Neuronal stem cell (in vitro differentiated cells): ENCODE data around the gene PCSK2.

ENCODE experiments used
- DNase-seq: peaks from one replicate; pipeline ENCODE4 v3.0.0-alpha.2; 2013; ENCODE audit warnings: low spot score
- H2AFZ ChIP-seq: one replicate; pipeline ENCODE4 v1.6.1; 2013; ENCODE audit warnings: mild to moderate bottlenecking, low read length, inconsistent platforms
- H2AK5ac ChIP-seq: 2 replicates; pipeline ENCODE4 v1.6.1; 2013; ENCODE audit warnings: low read depth, mild to moderate bottlenecking, inconsistent platforms, low read length, moderate library complexity, mixed read lengths
- H2BK120ac ChIP-seq: 2 replicates; pipeline ENCODE4 v1.6.1; 2013; ENCODE audit warnings: low read depth, mild to moderate bottlenecking, inconsistent platforms, low read length, moderate library complexity, mixed read lengths
- H2BK12ac ChIP-seq: one replicate; pipeline ENCODE4 v1.6.1; 2013; ENCODE audit warnings: low read length, inconsistent platforms
- H2BK15ac ChIP-seq: 2 replicates; pipeline ENCODE4 v1.6.1; 2013; ENCODE audit warnings: mild to moderate bottlenecking, low read length, inconsistent platforms, mixed read lengths
- H2BK5ac ChIP-seq: one replicate; pipeline ENCODE4 v1.6.1; 2013; ENCODE audit warnings: inconsistent platforms, mild to moderate bottlenecking, low read length, moderate library complexity
- H3K14ac ChIP-seq: one replicate; pipeline ENCODE4 v1.6.1; 2013; ENCODE audit warnings: low read length, inconsistent platforms
- H3K18ac ChIP-seq: 2 replicates; pipeline ENCODE4 v1.6.1; 2013; ENCODE audit warnings: low read length, inconsistent platforms
- H3K23ac ChIP-seq: 2 replicates; pipeline ENCODE4 v1.6.1; 2013; ENCODE audit warnings: low read depth, mild to moderate bottlenecking, mixed read lengths, low read length, inconsistent platforms; ENCODE audit not compliant: poor library complexity
- H3K27ac ChIP-seq: replicated peaks from 3 replicates; pipeline ENCODE4 v1.5.1; 2013; ENCODE audit warnings: low read length, inconsistent platforms
- H3K27me3 ChIP-seq, 3 experiments: 2 replicates each; pipeline ENCODE4 v1.6.1; 2013; ENCODE audit warnings: low read length in 3 of 3, mild to moderate bottlenecking in 2 of 3, inconsistent platforms in 1 of 3, low read depth in 1 of 3, mixed read lengths in 1 of 3, moderate library complexity in 1 of 3; ENCODE audit not compliant: control insufficient read depth in 3 of 3, insufficient read depth in 3 of 3
- H3K36me3 ChIP-seq, 2 donors: replicated peaks in 1 of 2; 2 replicates each; pipeline ENCODE4 v1.6.1; 2013; ENCODE audit warnings: low read length in 2 of 2; ENCODE audit not compliant: control insufficient read depth in 2 of 2, insufficient read depth in 2 of 2
- H3K4ac ChIP-seq: 2 replicates; pipeline ENCODE4 v1.6.1; 2013; ENCODE audit warnings: inconsistent platforms, mild to moderate bottlenecking, low read length, moderate library complexity
- H3K4me1 ChIP-seq, 2 donors: 1 replicate in 1 of 2; 2 replicates in 1 of 2; pipeline ENCODE4 v1.6.1; 2013; ENCODE audit warnings: low read length in 2 of 2, low read depth in 1 of 2; ENCODE audit not compliant: control insufficient read depth in 2 of 2, insufficient read depth in 1 of 2
- H3K4me2 ChIP-seq: one replicate; pipeline ENCODE4 v1.6.1; 2013; ENCODE audit warnings: mild to moderate bottlenecking, low read length, inconsistent platforms; ENCODE audit not compliant: insufficient read depth, poor library complexity, severe bottlenecking
- H3K4me3 ChIP-seq, 2 donors: 2 replicates each; pipeline ENCODE4 v1.5.1; 2013; ENCODE audit warnings: low read length in 2 of 2, mild to moderate bottlenecking in 2 of 2, inconsistent platforms in 1 of 2, moderate library complexity in 1 of 2
- H3K79me1 ChIP-seq: one replicate; pipeline ENCODE4 v1.6.1; 2013; ENCODE audit warnings: low read depth, mild to moderate bottlenecking, inconsistent platforms, low read length, moderate library complexity
- H3K9ac ChIP-seq: one replicate; pipeline ENCODE4 v1.6.1; 2013; ENCODE audit warnings: mild to moderate bottlenecking, low read depth, low read length, inconsistent platforms; ENCODE audit not compliant: poor library complexity
- H3K9me3 ChIP-seq, 2 donors: replicated peaks in 1 of 2; 2 replicates each; pipeline versions ENCODE3 to v1.6.1; 2013; ENCODE audit warnings: low read length in 2 of 2, mild to moderate bottlenecking in 2 of 2, inconsistent platforms in 1 of 2, low read depth in 1 of 2, mixed read lengths in 1 of 2, moderate library complexity in 1 of 2; ENCODE audit not compliant: control insufficient read depth in 2 of 2, insufficient read depth in 1 of 2
- H4K8ac ChIP-seq: one replicate; pipeline ENCODE4 v1.6.1; 2013; ENCODE audit warnings: low read depth, mild to moderate bottlenecking, inconsistent platforms, low read length, moderate library complexity
- H4K91ac ChIP-seq: one replicate; pipeline ENCODE4 v1.6.1; 2013; ENCODE audit warnings: low read length, low read depth, mild to moderate bottlenecking, inconsistent platforms; ENCODE audit not compliant: poor library complexity
- WGBS, 2 donors: extraction: QIAGEN DNeasy Blood & Tissue Kit; methylation state at CpG; one replicate each; pipeline ENCODE4 v1.1.7; 2013; ENCODE audit warnings: missing lambda C conversion rate in 2 of 2, mixed read lengths in 1 of 2; ENCODE audit not compliant: insufficient read length in 2 of 2, insufficient replicate concordance in 1 of 2; ENCODE audit errors: extremely low coverage in 2 of 2; 5-methylcytosine and 5-hydroxymethylcytosine counted together

Gene PCSK2

DNA sequence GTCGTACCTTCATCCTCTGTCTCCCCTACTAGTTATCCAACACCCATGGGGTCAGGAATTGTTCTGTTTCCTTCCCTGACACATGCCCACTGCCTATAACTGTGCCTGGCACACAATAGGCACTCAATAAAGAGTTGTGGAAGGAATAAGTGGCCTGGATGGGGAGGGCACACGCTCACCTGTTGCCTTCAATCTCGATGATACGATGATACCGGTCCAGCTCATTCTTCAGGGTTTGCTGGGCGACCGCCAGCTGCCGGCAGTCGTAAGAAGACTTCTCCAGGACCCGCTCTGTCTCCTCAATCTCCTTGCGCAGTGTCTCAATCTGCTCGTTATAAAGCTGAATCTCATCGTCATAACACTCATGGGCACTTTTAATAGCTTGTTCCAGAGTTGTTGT is 271.8 kb downstream of the PCSK2 start:
- Histone ChIP-seq H2AFZ (no peak overlapping the region), H3K79me1 (no peaks in the 10 kb centered on the region), H2AK5ac (peak overlapping the region; percentile 17), H2BK15ac (no peak overlapping the region), H3K4me3 (no peak overlapping the region), H3K27me3 (peaks cover 0 to 32% (median 2%) of the 10 kb centered on the region in 3 experiments), H4K8ac (no peak overlapping the region), H3K14ac (no peak overlapping the region), H4K91ac (no peak overlapping the region), H3K4me1 (peaks cover 0 to 1% of the 10 kb centered on the region in 2 donors), H2BK120ac (no peak overlapping the region), H3K4me2 (no peak overlapping the region), H3K18ac (no peak overlapping the region), H2BK5ac (no peak overlapping the region), H2BK12ac (no peak overlapping the region), H3K9me3 (no peaks in the 10 kb centered on the region), H3K27ac (no peak overlapping the region), H3K23ac (no peak overlapping the region), H3K4ac (no peak overlapping the region), H3K9ac (no peak overlapping the region), H3K36me3 (no peaks in the 10 kb centered on the region)
- DNase-seq, result no peak
- no CpG with 5 or more reads among the region's 13 CpGs for WGBS, 2 donors

GRCh38 chr20:17499041-17499440 is 272.2 kb downstream of the PCSK2 start:
- no peak overlapping the region for H2BK120ac ChIP-seq
- H2BK5ac ChIP-seq, result no peak overlapping the region
- no peak overlapping the region for H2BK12ac ChIP-seq
- H3K18ac ChIP-seq, result no peak overlapping the region
- no peak overlapping the region for H3K9ac ChIP-seq
- WGBS, 2 donors, result no CpG with 5 or more reads among the region's 5 CpGs
- no peak overlapping the region for H3K27ac ChIP-seq
- H3K4ac ChIP-seq, result no peak overlapping the region
- H3K4me2 ChIP-seq, result no peak overlapping the region
- no peak overlapping the region for H3K4me3 ChIP-seq
- H2BK15ac ChIP-seq, result no peak overlapping the region
- no peak overlapping the region for H3K23ac ChIP-seq
- peaks cover 0 to 36% (median 2%) of the 10 kb centered on the region in 3 experiments for H3K27me3 ChIP-seq
- no peaks in the 10 kb centered on the region for H3K36me3 ChIP-seq
- H3K9me3 ChIP-seq, result no peaks in the 10 kb centered on the region
- H4K91ac ChIP-seq, result no peak overlapping the region
- H3K79me1 ChIP-seq, result no peaks in the 10 kb centered on the region
- no peak overlapping the region for H2AFZ ChIP-seq
- DNase-seq, result no peak
- H4K8ac ChIP-seq, result no peak overlapping the region
- no peak overlapping the region for H3K14ac ChIP-seq
- no peak overlapping the region for H2AK5ac ChIP-seq
- H3K4me1 ChIP-seq, result peaks cover 0 to 1% of the 10 kb centered on the region in 2 donors

- Histone ChIP-seq H2AK5ac (no peak overlapping the region), H3K79me1 (no peaks in the 10 kb centered on the region), H2BK120ac (no peak overlapping the region), H3K27ac (no peak overlapping the region), H3K27me3 (peaks cover 0 to 42% (median 6%) of the 10 kb centered on the region in 3 experiments), H3K18ac (no peak overlapping the region), H4K8ac (no peak overlapping the region), H3K4me3 (no peak overlapping the region), H4K91ac (no peak overlapping the region), H3K23ac (no peak overlapping the region), H3K9ac (no peak overlapping the region), H3K14ac (no peak overlapping the region), H3K36me3 (no peaks in the 10 kb centered on the region), H3K4me1 (peaks cover 3 to 4% of the 10 kb centered on the region in 2 donors), H3K4ac (no peak overlapping the region), H2BK15ac (no peak overlapping the region), H3K4me2 (no peak overlapping the region), H2AFZ (no peak overlapping the region), H2BK5ac (no peak overlapping the region), H3K9me3 (no peaks in the 10 kb centered on the region), H2BK12ac (no peak overlapping the region)
- WGBS, 2 donors, result no CpG with 5 or more reads among the region's 10 CpGs
- DNase-seq, result no peak
These were observed 273.4 kb downstream of the PCSK2 start for GRCh38 chr20:17500271-17500670.

DNA sequence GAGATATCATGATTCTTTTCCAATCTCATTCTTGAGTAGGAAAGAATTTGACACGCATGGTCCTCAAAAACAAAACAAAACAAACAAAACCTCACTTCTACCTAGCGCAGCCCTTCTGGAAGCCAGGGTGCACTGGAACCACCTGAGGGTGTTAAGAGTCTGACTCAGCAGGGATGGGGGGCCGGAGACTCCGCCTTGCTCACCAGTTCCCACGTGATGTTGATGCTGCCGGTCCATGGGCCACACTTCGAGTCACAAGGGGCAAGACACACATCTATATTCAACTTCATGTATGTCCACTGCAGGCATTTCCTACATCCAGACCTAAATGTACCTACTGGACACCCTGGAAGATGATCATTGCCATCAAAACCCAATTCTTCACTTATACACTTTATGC is 274.0 kb downstream of the PCSK2 start:
- DNase-seq, result no peak
- no CpG with 5 or more reads among the region's 7 CpGs for WGBS, 2 donors
- Histone ChIP-seq H3K4me1 (peaks cover 3 to 4% of the 10 kb centered on the region in 2 donors), H3K4ac (no peak overlapping the region), H2BK12ac (no peak overlapping the region), H3K79me1 (no peaks in the 10 kb centered on the region), H3K4me2 (no peak overlapping the region), H2BK15ac (no peak overlapping the region), H4K8ac (no peak overlapping the region), H3K27ac (no peak overlapping the region), H2AK5ac (no peak overlapping the region), H3K18ac (no peak overlapping the region), H3K14ac (no peak overlapping the region), H4K91ac (no peak overlapping the region), H3K9me3 (no peaks in the 10 kb centered on the region), H2BK120ac (no peak overlapping the region), H3K23ac (no peak overlapping the region), H2BK5ac (no peak overlapping the region), H3K36me3 (no peaks in the 10 kb centered on the region), H3K27me3 (peaks cover 0 to 43% (median 11%) of the 10 kb centered on the region in 3 experiments), H3K9ac (no peak overlapping the region), H3K4me3 (no peak overlapping the region), H2AFZ (no peak overlapping the region)
